Left hindlimb (tissue), 1 donor: Measurements from ENCODE around the gene RSKR.
"Not testable (repeated sequence)": the region's sequence is repeated elsewhere in the genome, so short reads cannot be mapped to it uniquely, and the experiment has no call there.

ENCODE experiments used
- DNase-seq: peaks from one replicate; pipeline ENCODE4 v3.0.0-alpha.2; 2018

Gene RSKR

GRCh38 chr17:28620010-28620409 is 6.0 kb upstream of the RSKR start:
- no peak for DNase-seq

GRCh38 chr17:28618464-28618863 is 4.5 kb upstream of the RSKR start:
- DNase-seq, result no peak

GRCh38 chr17:28616281-28616680 is 2.3 kb upstream of the RSKR start:
- DNase-seq, result no peak

GRCh38 chr17:28615260-28615940 is 1.4 kb upstream of the RSKR start:
- DNase-seq, result no peak

GRCh38 chr17:28612936-28613872 is 781 bp downstream of the RSKR start:
- no peak for DNase-seq

GRCh38 chr17:28612531-28612930 is 1.5 kb downstream of the RSKR start:
- no peak for DNase-seq

GRCh38 chr17:28610376-28610775 is 3.6 kb downstream of the RSKR start:
- no peak for DNase-seq

GRCh38 chr17:28604031-28604430 is 10.0 kb downstream of the RSKR start:
- not testable (repeated sequence) for DNase-seq

GRCh38 chr17:28599311-28600184 is 14.4 kb downstream of the RSKR start:
- peak; percentile 74 for DNase-seq

- peak; percentile 95 for DNase-seq
Measured at GRCh38 chr17:28598799-28599310, 15.1 kb downstream of the RSKR start, which contains the start of gene SPAG5. Gene SPAG5, minus strand, starts transcription at chr17:28599025. Its CDS starts 79 bp downstream, at chr17:28598946.

- DNase-seq, result no peak
Measured at GRCh38 chr17:28598389-28598788, 15.6 kb downstream of the RSKR start.

GRCh38 chr17:28597606-28598383 is 16.2 kb downstream of the RSKR start:
- no peak for DNase-seq

- DNase-seq, result no peak
Measured at GRCh38 chr17:28592260-28592659, 21.7 kb downstream of the RSKR start.

GRCh38 chr17:28585851-28586250 is 28.1 kb downstream of the RSKR start:
- no peak for DNase-seq

- DNase-seq, result no peak
Measured at GRCh38 chr17:28584434-28584833, 29.6 kb downstream of the RSKR start.

- no peak for DNase-seq
Measured at GRCh38 chr17:28582513-28582912, 31.5 kb downstream of the RSKR start.

- no peak for DNase-seq
Measured at GRCh38 chr17:28580959-28581358, 33.0 kb downstream of the RSKR start.

GRCh38 chr17:28579526-28579925 is 34.5 kb downstream of the RSKR start:
- DNase-seq, result no peak

GRCh38 chr17:28578246-28579195 is 35.5 kb downstream of the RSKR start:
- DNase-seq, result no peak

GRCh38 chr17:28577466-28577824 is 36.5 kb downstream of the RSKR start:
- DNase-seq, result no peak
